SK-N-SH treated with all-trans-retinoic acid at 6 μM for 48 hours (cell line): ENCODE data around the gene PLXNA3.
A peak's percentile ranks its signal among the peaks of the same experiment; 100 is the strongest.

Experiments used
- ATAC-seq: fragments of 200-7000 bp; cut with Tn5 transposase; 3 replicates; pipeline ENCODE4 v1.9.1; 2020; ENCODE audit warnings: mild to moderate bottlenecking, moderate library complexity
- ARNTL ChIP-seq: fragments of 450-650 bp; formaldehyde crosslinking; IDR thresholded peaks from 2 replicates; pipeline ENCODE4 v1.5.0; 2020; ENCODE audit warnings: low read depth, mild to moderate bottlenecking, moderate library complexity, borderline replicate concordance
- BACH2 ChIP-seq: fragments of 250-450 bp; sonication (Bioruptor Pico); IDR thresholded peaks from 2 replicates; pipeline ENCODE4 v1.9.0; 2021; ENCODE audit warnings: mild to moderate bottlenecking, borderline replicate concordance
- CREB5 ChIP-seq: fragments of 250-450 bp; sonication (Bioruptor Pico); IDR thresholded peaks from 2 replicates; pipeline ENCODE4 v1.5.1; 2020; ENCODE audit warnings: low read depth, mild to moderate bottlenecking, moderate library complexity
- CSDC2 ChIP-seq: fragments of 250-450 bp; sonication (Bioruptor Pico); IDR thresholded peaks from 2 replicates; pipeline ENCODE4 v1.5.0; 2020; ENCODE audit warnings: mild to moderate bottlenecking, moderate library complexity
- CSRNP3 ChIP-seq: fragments of 250-450 bp; sonication (Bioruptor Pico); IDR thresholded peaks from 2 replicates; pipeline ENCODE4 v1.5.1; 2021; ENCODE audit warnings: mild to moderate bottlenecking, moderate library complexity
- ESRRG ChIP-seq: fragments of 250-450 bp; sonication (Bioruptor Pico); IDR thresholded peaks from 2 replicates; pipeline ENCODE4 v1.6.1; 2021; ENCODE audit warnings: mild to moderate bottlenecking
- GLIS3 ChIP-seq: fragments of 250-450 bp; sonication (Bioruptor Pico); IDR thresholded peaks from 2 replicates; pipeline ENCODE4 v1.5.0; 2020; ENCODE audit warnings: mild to moderate bottlenecking, moderate library complexity
- ISL1 ChIP-seq: fragments of 250-450 bp; sonication (Bioruptor Pico); IDR thresholded peaks from 2 replicates; pipeline ENCODE4 v2.1.2; 2022; ENCODE audit warnings: mild to moderate bottlenecking, moderate library complexity
- OSR1 ChIP-seq: fragments of 250-450 bp; sonication (Bioruptor Pico); IDR thresholded peaks from 2 replicates; pipeline ENCODE4 v1.8.0; 2022; ENCODE audit warnings: moderate library complexity, mild to moderate bottlenecking, inconsistent platforms
- PATZ1 ChIP-seq: fragments of 250-450 bp; sonication (Bioruptor Pico); IDR thresholded peaks from 2 replicates; pipeline ENCODE4 v1.8.0; 2020; ENCODE audit warnings: mild to moderate bottlenecking, moderate library complexity, borderline replicate concordance
- POU6F1 ChIP-seq: fragments of 250-450 bp; sonication (Bioruptor Pico); IDR thresholded peaks from 2 replicates; pipeline ENCODE4 v1.8.0; 2021; ENCODE audit warnings: low read depth, mild to moderate bottlenecking, moderate library complexity, borderline replicate concordance
- PPARA ChIP-seq: fragments of 250-450 bp; sonication (Bioruptor Pico); IDR thresholded peaks from 2 replicates; pipeline ENCODE4 v1.5.0; 2020; ENCODE audit warnings: mild to moderate bottlenecking, borderline replicate concordance
- RARB ChIP-seq: fragments of 250-450 bp; sonication (Bioruptor Pico); IDR thresholded peaks from 2 replicates; pipeline ENCODE4 v1.8.0; 2021; ENCODE audit warnings: mild to moderate bottlenecking, moderate library complexity
- SNAI2 ChIP-seq: fragments of 250-450 bp; sonication (Bioruptor Pico); IDR thresholded peaks from 2 replicates; pipeline ENCODE4 v1.5.0; 2020; ENCODE audit warnings: mild to moderate bottlenecking, moderate library complexity
- TCF4 ChIP-seq: fragments of 250-450 bp; sonication (Bioruptor Pico); IDR thresholded peaks from 2 replicates; pipeline ENCODE4 v1.8.0; 2021; ENCODE audit warnings: mild to moderate bottlenecking, moderate library complexity, borderline replicate concordance
- TSHZ2 ChIP-seq: fragments of 250-450 bp; sonication (Bioruptor Pico); IDR thresholded peaks from 2 replicates; pipeline ENCODE4 v1.5.0; 2020; ENCODE audit warnings: mild to moderate bottlenecking, moderate library complexity
- ZNF565 ChIP-seq: fragments of 450-650 bp; formaldehyde crosslinking; conservative IDR thresholded peaks from 2 replicates; pipeline ENCODE4 v1.5.0; 2020; ENCODE audit warnings: low read depth, mild to moderate bottlenecking, moderate library complexity
- ZNF70 ChIP-seq: fragments of 450-650 bp; formaldehyde crosslinking; IDR thresholded peaks from 2 replicates; pipeline ENCODE4 v1.5.0; 2020; ENCODE audit warnings: mild to moderate bottlenecking, moderate library complexity
- ZNF8 ChIP-seq: fragments of 450-650 bp; formaldehyde crosslinking; IDR thresholded peaks from 2 replicates; pipeline ENCODE4 v1.5.0; 2020; ENCODE audit warnings: mild to moderate bottlenecking, moderate library complexity

PLXNA3 gene

GRCh38 chrX:154519389-154519788 lies 61.3 kb downstream of the PLXNA3 start (continued):
- TF ChIP-seq SNAI2: no peak
- no peak for TF ChIP-seq ARNTL (CRISPR knock-in tag)
- TF ChIP-seq PPARA: no peak
- no peak for TF ChIP-seq ZNF70
- TF ChIP-seq TSHZ2 (CRISPR knock-in tag): no peak
- no peak for TF ChIP-seq CSDC2 (CRISPR knock-in tag)

GRCh38 chrX:154525606-154526490 lies 67.8 kb downstream of the PLXNA3 start:
- TF ChIP-seq PATZ1 (CRISPR knock-in tag) (no peak), ZNF8 (CRISPR knock-in tag) (no peak), ZNF565 (CRISPR knock-in tag) (no peak), CREB5 (CRISPR knock-in tag) (no peak), GLIS3 (CRISPR knock-in tag) (no peak), CSDC2 (CRISPR knock-in tag) (no peak), CSRNP3 (no peak), POU6F1 (CRISPR knock-in tag) (no peak), ARNTL (CRISPR knock-in tag) (no peak), ZNF70 (no peak), RARB (CRISPR knock-in tag) (no peak), TCF4 (no peak), ESRRG (CRISPR knock-in tag) (no peak), PPARA (no peak), OSR1 (CRISPR knock-in tag) (no peak), ISL1 (CRISPR knock-in tag) (no peak), BACH2 (CRISPR knock-in tag) (no peak)
- no peak for ATAC-seq

- no peak for TF ChIP-seq ZNF70
- TF ChIP-seq GLIS3 (CRISPR knock-in tag): no peak
- TF ChIP-seq CREB5 (CRISPR knock-in tag): no peak
- no peak for TF ChIP-seq PATZ1 (CRISPR knock-in tag)
- no peak for TF ChIP-seq CSRNP3
- no peak for TF ChIP-seq ISL1 (CRISPR knock-in tag)
- no peak for TF ChIP-seq ZNF8 (CRISPR knock-in tag)
- no peak for TF ChIP-seq ARNTL (CRISPR knock-in tag)
- TF ChIP-seq OSR1 (CRISPR knock-in tag): no peak
- TF ChIP-seq ESRRG (CRISPR knock-in tag): no peak
- TF ChIP-seq PPARA: no peak
- ATAC-seq: peak; percentile 89
These were observed 69.0 kb downstream of the PLXNA3 start for GRCh38 chrX:154526901-154527675.
